ENCODE measurements around the gene HEATR9. TPM values are rescaled to one million over a fixed set of nuclear protein-coding genes. Genes with fewer than 3 reads are reported as not detected.

HEATR9 gene
- total and polyA plus RNA-seq, 2 of the 13 experiments (the other 11 are each of a cell fraction or from before 2014, with no cell fraction given), result not detected

DNA sequence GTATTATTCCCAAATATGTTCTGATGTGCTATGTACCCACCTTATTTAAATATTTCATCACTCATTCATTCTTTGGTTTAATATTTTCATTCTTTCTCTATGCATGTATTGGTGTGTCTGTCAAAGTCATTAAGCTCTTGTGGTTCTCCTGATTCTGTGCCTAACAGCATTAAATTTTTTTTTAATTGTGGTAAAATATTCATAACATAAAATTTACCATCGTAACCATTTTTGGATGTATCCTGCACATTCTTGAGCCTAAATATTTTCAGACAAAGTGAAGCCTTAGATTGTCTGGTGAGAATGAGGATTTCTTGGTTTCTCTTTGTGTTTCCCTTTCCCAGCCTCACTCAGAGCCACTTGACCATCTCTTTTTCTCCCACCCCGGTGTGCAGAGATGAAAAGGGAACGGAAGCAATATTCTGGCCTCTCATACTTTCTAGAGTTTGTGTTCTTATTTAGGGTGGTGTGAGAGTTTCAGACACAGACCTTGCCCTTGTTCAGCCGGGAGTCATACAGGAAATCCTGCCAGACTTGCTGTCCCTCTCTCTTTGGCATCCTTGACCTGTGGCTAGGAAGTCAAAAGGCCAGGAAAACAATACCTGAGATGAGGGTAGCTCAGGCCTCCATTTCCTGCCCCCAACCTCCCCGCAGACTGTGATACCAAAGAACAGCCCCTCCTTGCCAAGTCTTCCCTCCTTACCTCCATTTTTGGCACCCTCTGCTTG, 6.5 kb upstream of the HEATR9 start (continued):
- TF ChIP-seq, protein P1, sequence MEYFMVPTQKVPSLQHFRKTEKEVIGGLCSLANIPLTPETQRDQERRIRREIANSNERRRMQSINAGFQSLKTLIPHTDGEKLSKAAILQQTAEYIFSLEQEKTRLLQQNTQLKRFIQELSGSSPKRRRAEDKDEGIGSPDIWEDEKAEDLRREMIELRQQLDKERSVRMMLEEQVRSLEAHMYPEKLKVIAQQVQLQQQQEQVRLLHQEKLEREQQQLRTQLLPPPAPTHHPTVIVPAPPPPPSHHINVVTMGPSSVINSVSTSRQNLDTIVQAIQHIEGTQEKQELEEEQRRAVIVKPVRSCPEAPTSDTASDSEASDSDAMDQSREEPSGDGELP (IDR thresholded peaks at IDR 0.05; ENCODE audit: borderline replicate concordance, low read depth), result no peak
- TF ChIP-seq RARG (CRISPR knock-in tag; IDR thresholded peaks at IDR 0.05; ENCODE audit: low read depth) (no peak), SMYD3 (CRISPR knock-in tag; IDR thresholded peaks at IDR 0.05) (no peak), ZFP91 (CRISPR knock-in tag; IDR thresholded peaks at IDR 0.05; ENCODE audit: borderline replicate concordance) (no peak), ZBTB7B (CRISPR knock-in tag; IDR thresholded peaks at IDR 0.05) (no peak), ZBTB8A (CRISPR knock-in tag; IDR thresholded peaks at IDR 0.05; ENCODE audit: borderline replicate concordance, low read depth) (no peak), IKZF5 (CRISPR knock-in tag; IDR thresholded peaks at IDR 0.05) (no peak), ISL2 (CRISPR knock-in tag; IDR thresholded peaks at IDR 0.05) (no peak), RAD51 (IDR thresholded peaks at IDR 0.05; ENCODE audit: borderline replicate concordance) (no peak), ZBTB10 (CRISPR knock-in tag; IDR thresholded peaks at IDR 0.05; ENCODE audit: borderline replicate concordance) (no peak)
- TF ChIP-seq, protein P2, sequence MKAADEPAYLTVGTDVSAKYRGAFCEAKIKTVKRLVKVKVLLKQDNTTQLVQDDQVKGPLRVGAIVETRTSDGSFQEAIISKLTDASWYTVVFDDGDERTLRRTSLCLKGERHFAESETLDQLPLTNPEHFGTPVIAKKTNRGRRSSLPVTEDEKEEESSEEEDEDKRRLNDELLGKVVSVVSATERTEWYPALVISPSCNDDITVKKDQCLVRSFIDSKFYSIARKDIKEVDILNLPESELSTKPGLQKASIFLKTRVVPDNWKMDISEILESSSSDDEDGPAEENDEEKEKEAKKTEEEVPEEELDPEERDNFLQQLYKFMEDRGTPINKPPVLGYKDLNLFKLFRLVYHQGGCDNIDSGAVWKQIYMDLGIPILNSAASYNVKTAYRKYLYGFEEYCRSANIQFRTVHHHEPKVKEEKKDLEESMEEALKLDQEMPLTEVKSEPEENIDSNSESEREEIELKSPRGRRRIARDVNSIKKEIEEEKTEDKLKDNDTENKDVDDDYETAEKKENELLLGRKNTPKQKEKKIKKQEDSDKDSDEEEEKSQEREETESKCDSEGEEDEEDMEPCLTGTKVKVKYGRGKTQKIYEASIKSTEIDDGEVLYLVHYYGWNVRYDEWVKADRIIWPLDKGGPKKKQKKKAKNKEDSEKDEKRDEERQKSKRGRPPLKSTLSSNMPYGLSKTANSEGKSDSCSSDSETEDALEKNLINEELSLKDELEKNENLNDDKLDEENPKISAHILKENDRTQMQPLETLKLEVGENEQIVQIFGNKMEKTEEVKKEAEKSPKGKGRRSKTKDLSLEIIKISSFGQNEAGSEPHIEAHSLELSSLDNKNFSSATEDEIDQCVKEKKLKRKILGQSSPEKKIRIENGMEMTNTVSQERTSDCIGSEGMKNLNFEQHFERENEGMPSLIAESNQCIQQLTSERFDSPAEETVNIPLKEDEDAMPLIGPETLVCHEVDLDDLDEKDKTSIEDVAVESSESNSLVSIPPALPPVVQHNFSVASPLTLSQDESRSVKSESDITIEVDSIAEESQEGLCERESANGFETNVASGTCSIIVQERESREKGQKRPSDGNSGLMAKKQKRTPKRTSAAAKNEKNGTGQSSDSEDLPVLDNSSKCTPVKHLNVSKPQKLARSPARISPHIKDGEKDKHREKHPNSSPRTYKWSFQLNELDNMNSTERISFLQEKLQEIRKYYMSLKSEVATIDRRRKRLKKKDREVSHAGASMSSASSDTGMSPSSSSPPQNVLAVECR (CRISPR knock-in tag; IDR thresholded peaks at IDR 0.05; ENCODE audit: borderline replicate concordance), result no peak

Data from HepG2 (cell line).